ENCODE data around the gene NLRP14. TPM values are rescaled to one million over a fixed set of nuclear protein-coding genes. Genes with fewer than 3 reads are reported as not detected.

The NLRP14 gene
- polyA plus RNA-seq (2012; ENCODE audit: insufficient read depth, insufficient read length, low read depth) = not detected

GRCh38 chr11:7020183-7020917 is at the start of gene NLRP14, which contains the start of gene ZNF214:
TSS of gene NLRP14 (plus strand) at chr11:7020479. CDS start at chr11:7038587, 18,108 bp downstream.
TSS of gene ZNF214 (minus strand) at chr11:7020346. CDS start at chr11:7002835, 17,511 bp downstream.
- DNase-seq = peak; percentile 60
- TF ChIP-seq, protein P1, sequence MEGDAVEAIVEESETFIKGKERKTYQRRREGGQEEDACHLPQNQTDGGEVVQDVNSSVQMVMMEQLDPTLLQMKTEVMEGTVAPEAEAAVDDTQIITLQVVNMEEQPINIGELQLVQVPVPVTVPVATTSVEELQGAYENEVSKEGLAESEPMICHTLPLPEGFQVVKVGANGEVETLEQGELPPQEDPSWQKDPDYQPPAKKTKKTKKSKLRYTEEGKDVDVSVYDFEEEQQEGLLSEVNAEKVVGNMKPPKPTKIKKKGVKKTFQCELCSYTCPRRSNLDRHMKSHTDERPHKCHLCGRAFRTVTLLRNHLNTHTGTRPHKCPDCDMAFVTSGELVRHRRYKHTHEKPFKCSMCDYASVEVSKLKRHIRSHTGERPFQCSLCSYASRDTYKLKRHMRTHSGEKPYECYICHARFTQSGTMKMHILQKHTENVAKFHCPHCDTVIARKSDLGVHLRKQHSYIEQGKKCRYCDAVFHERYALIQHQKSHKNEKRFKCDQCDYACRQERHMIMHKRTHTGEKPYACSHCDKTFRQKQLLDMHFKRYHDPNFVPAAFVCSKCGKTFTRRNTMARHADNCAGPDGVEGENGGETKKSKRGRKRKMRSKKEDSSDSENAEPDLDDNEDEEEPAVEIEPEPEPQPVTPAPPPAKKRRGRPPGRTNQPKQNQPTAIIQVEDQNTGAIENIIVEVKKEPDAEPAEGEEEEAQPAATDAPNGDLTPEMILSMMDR (IDR thresholded peaks at IDR 0.05; ENCODE audit: low read depth, low read length) = no peak
- H3K27me3 ChIP-seq = 0 out of 2 replicates have a peak, but pooled peaks cover 2% of the 10 kb centered on the region
- H3K4me3 ChIP-seq (ENCODE audit: low read depth, low read length) = peak within 1 kb of the TSS; percentile 51
- H3K4me1 ChIP-seq = no peaks in the 10 kb centered on the region
- no peaks in the 10 kb centered on the region for H3K9me3 ChIP-seq
- no peaks in the 10 kb centered on the region for H3K36me3 ChIP-seq

DNA sequence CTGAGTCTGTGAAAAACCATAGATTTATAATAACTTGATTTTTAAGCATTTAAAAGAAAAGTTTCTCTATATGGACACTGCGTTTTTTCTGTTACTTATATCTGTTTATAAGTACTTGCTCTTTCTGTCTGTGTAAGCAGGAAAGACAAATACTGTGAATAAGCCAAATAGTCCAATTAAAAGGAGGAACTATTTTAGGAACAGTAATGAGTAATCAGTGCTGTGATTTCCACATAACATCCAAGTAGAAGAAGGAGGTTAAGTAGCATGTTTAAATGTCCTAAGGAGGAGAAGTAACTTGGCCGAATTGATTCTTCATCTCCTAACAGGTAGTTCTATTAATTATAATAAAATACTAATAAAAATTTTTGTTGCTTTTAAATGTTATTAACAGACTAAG is 40.9 kb upstream of the NLRP14 start:
- H3K4me3 ChIP-seq (ENCODE audit: low read depth, low read length) = no peak overlapping the region
- TF ChIP-seq, protein P1 (IDR thresholded peaks at IDR 0.05; ENCODE audit: low read depth, low read length) = no peak
- DNase-seq = no peak
- no peaks in the 10 kb centered on the region for H3K36me3 ChIP-seq
- no peaks in the 10 kb centered on the region for H3K27me3 ChIP-seq
- no peaks in the 10 kb centered on the region for H3K4me1 ChIP-seq
- no peaks in the 10 kb centered on the region for H3K9me3 ChIP-seq

- H3K4me3 ChIP-seq (ENCODE audit: low read depth, low read length) = no peak overlapping the region
- H3K9me3 ChIP-seq = no peaks in the 10 kb centered on the region
- H3K36me3 ChIP-seq = no peaks in the 10 kb centered on the region
- TF ChIP-seq, protein P1 (IDR thresholded peaks at IDR 0.05; ENCODE audit: low read depth, low read length) = no peak
- DNase-seq = no peak
- H3K4me1 ChIP-seq = no peaks in the 10 kb centered on the region
- H3K27me3 ChIP-seq = no peaks in the 10 kb centered on the region
Observed at GRCh38 chr11:6986487-6986886, 33.8 kb upstream of the NLRP14 start.

DNA sequence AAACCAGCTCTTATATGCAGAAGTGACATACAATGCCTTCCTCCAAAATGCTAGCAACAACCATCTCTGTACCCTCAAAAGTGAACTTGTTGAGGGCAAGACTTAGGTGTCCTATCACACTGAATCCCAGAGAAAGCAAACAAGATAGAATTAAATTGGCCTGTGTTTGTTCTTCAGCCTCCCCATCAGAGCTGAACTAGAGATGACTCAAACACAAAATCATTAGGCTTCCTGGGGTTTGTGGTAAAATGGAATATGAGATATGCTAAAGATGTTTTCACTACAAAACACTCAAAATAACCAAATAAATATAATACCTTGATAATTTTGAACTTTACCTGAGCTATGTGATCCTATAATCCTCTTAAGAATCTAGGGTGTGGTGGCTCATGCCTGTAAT is 31.8 kb upstream of the NLRP14 start:
- DNase-seq = no peak
- Histone ChIP-seq H3K9me3 (no peaks in the 10 kb centered on the region), H3K27me3 (no peaks in the 10 kb centered on the region), H3K36me3 (no peaks in the 10 kb centered on the region), H3K4me3 (ENCODE audit: low read depth, low read length) (no peak overlapping the region), H3K4me1 (no peaks in the 10 kb centered on the region)
- TF ChIP-seq, protein P1 (IDR thresholded peaks at IDR 0.05; ENCODE audit: low read depth, low read length) = no peak

- H3K4me3 ChIP-seq (ENCODE audit: low read depth, low read length) = no peak overlapping the region
- TF ChIP-seq, protein P1 (IDR thresholded peaks at IDR 0.05; ENCODE audit: low read depth, low read length) = no peak
- H3K9me3 ChIP-seq = no peaks in the 10 kb centered on the region
- no peaks in the 10 kb centered on the region for H3K4me1 ChIP-seq
- no peak for DNase-seq
- no peaks in the 10 kb centered on the region for H3K36me3 ChIP-seq
- H3K27me3 ChIP-seq = no peaks in the 10 kb centered on the region
Observed at GRCh38 chr11:6991227-6991626, 29.1 kb upstream of the NLRP14 start.

- DNase-seq = no peak
- Histone ChIP-seq H3K36me3 (no peaks in the 10 kb centered on the region), H3K9me3 (no peaks in the 10 kb centered on the region), H3K27me3 (no peaks in the 10 kb centered on the region), H3K4me1 (no peaks in the 10 kb centered on the region), H3K4me3 (ENCODE audit: low read depth, low read length) (no peak overlapping the region)
- TF ChIP-seq, protein P1 (IDR thresholded peaks at IDR 0.05; ENCODE audit: low read depth, low read length) = no peak
Observed at GRCh38 chr11:6992026-6992425, 28.3 kb upstream of the NLRP14 start.
